KG1 (cell line): ENCODE measurements around the gene BCAT1.

ENCODE experiments used
- DNase-seq: peaks from one replicate; lab custom pipeline; 2025; lab: John Stamatoyannopoulos, UW

BCAT1 gene

DNA sequence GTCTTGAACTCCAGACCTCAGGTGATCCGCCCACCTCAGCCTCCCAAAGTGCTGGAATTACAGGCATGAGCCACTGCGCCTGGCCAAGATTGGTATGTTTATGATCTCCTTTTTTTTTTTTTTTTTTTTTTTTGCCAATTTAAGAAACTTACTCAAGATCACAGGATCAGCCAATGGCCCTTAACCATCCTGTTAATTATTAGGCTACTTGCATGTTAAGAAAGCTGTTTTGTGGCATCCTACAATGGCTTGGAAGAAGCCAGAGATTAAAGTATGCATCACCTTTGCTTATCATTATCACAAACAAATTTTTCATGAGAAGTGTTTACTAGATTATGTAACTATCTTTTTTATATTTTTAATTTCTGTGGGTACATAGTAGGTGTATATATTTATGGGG, 140.2 kb downstream of the BCAT1 start:
- no peak for DNase-seq

DNA sequence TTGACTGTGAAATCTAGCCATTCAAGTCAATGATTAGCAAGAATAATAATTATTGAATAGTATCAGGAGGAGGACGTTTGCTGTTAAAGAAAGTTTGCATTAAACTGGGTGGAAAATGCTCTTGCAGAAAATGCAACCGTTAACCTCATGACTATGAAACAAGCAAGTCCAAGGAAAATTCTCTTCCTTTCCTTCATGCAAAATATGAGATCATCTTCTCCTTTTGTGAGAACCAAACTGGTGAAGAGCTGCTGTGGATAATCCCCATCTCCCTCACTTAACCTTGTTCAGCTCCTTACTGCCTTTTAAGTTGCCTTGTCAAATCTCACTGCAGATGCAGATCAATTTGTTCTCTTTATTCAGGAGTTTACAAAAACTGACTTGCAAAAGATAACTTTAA, 142.5 kb downstream of the BCAT1 start:
- no peak for DNase-seq

DNA sequence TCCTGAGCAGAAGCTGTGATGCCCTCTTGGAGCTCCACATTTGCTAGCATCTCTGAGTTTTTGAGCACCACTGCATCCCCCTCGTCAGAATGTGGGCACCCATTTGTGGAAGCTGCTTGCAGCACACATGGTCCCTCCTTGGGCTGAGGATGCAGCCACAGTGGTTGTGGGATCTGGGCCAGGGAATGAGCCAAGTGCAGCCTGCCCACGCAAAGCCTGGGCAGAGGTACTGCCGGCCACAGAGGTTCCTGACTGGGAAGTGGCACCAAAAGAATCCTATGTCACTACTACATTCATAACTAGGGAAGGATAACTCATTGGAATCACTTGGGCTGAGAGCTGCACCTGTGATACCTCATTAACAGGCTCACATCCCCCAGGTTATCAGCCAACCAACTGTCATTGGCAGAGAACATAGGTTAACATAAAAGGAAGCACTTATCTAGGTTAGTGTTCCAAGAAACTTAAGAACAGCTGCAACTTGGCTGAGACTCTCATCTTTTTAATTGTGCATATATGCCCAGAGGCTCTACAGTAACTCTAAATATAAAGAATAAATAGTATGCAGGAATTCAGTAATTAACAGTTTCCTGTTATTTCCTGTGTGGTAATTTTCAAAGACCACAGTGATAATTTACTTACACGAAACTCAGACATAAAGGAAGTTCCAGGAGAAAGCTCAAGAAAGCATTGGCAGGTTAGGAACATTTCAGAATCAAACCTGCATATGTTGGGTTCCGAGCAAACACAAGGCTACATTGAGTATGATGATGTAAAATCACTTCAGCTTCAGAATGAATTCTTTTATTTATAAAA, 145.3 kb downstream of the BCAT1 start:
- DNase-seq, result no peak

DNA sequence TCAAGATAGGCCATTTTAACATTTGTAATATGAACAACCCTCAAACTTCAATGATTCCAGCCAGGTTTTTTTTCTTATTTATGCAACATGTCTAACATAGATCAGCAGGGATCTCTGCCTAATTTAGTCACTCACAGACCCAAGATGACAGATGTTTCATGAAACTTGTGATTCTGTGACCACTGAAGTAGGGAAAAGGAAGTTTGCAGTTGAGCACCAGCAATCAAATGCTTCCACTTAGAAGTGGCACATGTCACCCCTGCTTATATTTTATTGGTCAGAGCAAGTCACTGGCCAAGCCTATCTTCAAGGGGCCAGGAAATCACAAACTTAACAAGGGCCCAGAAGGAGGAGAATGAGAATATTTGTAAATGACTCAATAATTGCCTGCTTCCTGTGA, 150.6 kb downstream of the BCAT1 start:
- DNase-seq, result no peak

DNA sequence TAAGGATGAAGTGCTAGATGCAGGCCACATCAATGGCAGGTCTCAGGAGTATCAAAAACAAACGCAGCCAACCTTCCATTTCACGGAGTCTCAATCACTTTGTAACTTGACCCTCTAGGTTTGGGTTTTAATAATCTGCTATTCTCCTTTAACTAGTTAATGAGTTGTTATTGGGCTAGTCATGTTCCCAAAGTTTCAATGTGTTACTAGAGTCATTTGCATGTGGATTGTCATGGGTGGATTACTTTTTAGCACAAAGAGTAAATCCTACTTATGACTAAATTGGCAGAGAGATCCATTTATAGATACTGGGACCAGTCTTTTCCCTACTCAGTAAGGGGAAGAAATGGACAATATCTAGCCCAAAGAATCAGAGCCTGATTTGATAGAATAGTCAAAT, 151.0 kb downstream of the BCAT1 start:
- DNase-seq, result no peak

DNA sequence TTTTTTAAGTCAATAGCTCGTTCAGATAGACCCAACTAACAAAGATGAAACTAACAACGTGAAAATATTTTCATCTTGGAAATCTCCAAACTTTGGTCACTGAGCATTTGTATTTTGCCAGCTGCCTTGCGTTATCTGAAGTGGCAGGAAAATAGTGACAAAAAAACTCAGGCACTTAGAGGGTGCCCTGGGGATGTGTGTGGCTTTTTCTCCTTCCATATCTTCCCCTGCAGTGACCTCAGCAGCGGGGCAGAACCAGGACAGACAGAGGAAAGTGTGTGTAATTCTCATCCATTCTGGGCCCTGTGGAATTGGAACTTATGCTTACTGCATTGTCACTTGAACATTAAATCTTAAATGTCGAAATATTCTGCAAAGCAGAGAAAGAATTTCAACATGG, 152.0 kb downstream of the BCAT1 start:
- no peak for DNase-seq

DNA sequence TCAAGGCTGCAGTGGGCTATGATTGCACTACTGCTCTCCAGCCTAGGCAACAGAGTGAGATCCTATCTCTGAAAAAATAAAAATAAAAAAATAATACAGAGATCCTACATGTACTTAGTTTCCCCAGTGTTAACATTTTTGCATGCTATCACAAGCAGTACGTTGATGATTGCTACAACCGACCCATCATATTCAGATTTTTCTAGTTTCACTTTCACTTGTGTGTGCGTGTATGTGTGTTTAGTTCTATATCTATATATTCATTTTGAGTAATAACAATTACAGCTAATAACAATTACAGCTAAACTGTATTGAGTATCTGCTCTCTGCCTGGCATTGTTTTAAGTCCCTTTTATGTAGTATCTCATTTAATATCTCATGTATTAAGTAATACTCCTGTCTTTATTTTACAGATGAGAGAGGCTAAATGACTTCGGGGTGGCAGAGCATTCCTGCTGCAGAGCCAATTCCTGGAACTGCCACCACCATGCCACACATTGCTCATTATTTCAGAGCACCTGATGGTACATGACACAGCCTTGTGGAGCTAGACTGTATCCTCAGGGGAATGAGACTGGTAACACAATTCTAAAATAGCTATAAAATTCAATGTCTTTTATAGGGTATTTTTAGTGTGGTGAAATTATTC, 153.1 kb downstream of the BCAT1 start:
- DNase-seq, result no peak

DNA sequence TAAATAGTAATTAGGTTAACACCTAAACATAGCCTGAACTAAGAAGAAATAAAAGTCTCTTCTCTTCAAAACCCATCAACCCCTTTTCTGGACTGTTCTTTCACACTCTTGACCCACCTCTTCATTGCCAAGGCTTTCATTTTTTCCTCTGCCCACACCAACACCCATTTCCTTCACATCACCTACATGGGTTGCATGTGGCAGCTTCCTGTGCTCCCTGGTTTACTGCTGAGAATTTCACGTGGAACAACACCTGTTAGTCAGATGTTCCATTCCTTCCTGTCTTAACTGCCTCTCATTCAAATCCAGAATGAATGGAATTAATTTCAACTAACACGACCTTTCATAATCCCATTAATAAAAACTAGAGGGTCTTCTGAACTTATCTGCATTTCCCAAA, 157.3 kb downstream of the BCAT1 start:
- DNase-seq, result no peak

DNA sequence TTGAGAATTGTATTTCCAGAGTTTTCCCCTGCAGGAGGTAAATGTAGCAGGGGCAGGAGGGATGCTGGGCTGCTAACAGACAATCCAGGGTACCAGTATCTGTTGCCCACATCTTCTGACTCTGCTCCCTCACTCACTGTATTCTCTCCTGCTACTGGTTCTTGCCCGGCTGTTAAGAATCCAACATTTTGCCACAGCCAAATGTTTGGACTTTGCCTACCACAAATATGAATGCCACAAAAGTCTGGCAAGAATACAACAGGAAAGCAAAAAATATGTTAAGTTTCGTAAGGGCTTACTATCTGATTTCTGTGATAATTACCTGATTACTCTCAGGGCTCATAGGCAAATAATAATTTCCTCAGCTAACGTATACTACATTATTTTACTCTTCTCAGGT, 160.0 kb downstream of the BCAT1 start:
- DNase-seq, result no peak

DNA sequence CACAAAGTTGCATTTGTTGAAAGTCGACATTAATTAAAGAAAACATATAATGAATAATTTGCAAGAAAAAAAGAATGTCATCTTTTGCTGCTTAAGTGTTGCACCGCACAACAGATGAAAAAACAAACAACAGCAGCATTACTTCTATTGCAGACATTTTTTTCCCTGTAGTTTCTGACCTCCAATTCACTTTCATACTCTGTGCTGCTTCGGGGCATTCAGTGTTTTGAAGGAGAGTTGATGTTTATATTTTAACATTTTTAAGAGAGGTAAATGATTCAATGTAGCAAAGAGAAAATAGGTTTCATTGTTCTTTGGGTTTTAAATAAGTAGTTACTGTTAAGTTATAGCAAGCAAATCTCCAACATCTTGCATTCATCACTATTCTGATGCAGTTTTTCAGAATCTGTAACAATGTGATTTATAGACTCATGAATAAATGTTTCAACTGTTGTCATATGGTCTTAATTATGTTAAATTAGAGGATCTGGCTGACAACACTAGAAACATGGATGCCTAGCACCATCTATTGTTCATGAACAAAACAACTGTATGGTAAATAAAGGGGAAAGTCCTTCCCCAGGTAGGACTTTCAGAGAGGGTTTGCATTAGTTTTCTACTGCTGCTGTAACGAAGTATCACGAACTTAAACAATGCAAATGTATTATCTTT, 168.1 kb downstream of the BCAT1 start:
- DNase-seq, result no peak

DNA sequence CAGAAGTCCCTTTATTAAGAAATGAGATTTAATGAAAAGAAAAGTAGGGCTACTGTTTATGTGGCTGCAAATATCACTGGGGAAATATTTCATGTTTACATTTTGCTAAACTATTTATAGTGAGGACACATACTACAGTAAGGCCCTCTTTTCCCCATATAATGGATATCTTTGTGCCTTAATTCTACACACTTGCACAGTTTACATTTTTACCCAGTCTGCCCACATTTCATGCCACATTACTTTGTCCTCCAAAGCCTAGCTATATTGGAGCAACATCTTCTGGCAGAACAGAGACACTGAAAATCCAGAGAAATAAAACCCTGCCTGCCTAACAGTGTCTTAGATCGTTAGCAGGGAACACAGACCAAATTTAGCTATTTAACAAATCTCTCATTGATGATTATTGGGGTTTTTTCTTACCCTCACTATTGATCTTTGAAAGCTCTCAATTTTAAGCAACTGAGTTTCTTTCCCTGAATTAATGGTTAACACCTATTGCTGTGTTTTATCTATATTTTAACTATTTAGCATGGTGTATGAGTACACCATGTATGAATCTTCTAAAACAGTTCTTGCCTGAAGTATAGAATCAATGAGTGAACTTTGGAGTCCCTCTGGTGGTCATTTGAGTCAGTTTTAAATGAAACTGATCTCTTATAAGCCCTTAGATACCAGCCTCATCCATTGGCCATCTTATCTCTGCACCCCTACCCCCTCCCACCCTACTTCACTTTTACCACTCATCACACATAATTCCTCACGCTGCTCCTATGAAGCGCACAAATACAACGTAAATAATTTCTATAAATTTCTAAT, 170.2 kb downstream of the BCAT1 start:
- no peak for DNase-seq

DNA sequence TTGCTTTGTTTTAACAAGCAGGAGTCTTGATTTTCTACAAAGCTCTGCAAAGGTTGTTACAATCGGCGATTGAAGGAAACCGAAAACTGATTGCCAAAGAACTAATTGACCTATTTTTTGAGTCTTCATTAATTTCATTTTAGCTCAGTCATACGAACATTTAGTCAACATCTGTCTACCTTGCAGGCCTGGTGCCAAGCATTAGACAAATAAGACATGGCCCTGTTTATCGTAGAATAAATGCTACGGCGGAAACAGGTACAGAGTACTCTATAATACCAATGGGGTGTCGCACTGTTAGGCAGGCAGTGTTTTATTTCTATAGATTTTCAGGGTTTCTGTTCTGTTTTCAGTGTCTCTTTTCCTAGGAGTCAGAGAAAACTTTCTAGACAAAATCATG, 171.5 kb downstream of the BCAT1 start:
- no peak for DNase-seq

DNA sequence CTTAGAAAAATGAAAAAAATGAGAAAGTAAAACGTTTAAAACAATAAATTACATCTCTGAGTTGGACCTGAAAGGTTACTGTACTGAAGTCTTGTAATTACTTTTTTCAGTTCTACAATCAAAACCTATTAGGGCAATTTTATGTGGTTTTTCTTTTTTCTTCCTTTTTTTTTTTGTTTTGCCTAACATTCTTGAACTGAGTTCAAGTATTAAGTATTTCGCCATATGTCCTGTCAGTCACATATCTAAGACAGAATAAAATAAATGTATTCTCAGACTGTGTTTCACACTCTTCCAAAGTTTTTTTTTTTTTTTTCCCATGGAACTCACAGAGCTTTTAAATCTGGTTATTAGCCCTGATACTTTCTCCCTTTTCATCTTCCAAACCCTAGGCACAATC, 172.0 kb downstream of the BCAT1 start:
- no peak for DNase-seq

DNA sequence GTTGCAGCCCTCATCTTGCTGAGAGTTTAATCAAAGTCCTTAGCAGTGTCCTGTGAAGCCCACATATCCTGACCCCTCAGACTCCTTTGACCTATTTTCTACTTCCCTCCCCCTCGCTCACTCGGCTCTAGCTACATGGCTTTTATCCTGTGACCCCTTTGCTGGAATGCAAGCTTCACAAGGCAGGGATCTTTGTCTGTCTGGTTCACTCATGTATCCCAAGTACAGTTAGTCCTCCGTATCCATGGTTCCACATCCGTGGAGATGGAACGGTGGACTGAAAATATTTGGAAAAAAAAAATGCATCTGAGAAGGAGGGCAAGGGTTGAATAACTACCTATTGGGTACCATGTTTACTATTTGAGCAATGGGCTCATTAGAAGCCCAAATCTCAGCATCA, 173.8 kb downstream of the BCAT1 start:
- DNase-seq, result no peak

DNA sequence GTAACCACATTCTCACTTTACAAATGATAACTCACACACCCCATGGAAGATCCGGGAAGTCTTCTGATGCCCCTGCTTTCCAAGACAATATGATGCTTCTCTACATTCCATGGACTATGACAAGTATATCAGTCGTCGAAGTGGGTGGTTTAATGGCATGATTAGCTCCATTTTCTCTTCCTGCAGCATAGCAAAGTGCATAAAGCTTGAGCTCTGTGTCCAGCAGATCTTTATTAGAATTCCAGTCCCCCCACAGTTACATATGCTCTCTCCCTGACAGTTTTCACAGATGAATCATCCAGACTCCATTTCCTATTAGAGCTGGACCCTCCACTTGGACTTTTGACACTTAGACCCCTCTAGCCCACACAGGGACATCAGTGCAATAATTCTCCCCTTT, 174.9 kb downstream of the BCAT1 start:
- DNase-seq, result no peak

DNA sequence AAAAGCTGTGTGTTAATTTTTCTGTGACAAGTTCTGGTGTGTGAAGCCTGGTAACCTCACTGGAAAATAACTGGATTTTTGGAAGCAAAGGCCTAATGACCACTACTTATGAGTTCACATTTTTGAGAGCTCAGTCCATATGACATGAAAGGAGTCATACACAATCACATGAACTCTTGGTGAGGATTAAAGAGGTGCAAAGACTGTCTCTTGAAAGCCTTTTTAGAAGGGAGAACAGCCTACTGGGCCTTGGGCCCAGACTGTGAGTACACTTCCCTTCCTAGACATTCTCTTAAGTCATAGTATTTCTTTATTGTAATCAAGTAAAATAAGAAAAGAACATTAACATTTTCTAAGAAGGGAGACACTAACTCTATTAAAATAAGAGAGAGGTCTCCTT, 176.1 kb downstream of the BCAT1 start:
- no peak for DNase-seq

DNA sequence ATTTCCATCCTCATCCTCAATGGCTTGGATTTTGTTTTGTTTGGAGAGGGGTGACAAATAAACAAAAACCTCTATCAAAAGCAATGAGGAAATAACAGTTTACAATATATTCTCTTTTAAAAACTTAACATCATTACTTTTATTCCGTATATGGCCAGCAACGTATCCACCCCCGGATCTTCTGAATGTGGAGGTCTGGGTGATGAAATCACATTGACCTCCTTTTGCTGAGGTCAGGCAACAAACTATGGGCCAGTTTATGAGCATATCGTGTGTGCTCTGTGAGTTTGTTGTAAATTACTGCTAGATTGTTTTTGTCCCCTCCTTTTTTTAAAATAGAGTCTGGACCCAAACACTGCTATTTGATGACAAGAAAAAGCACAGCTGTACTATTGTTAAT, 178.1 kb downstream of the BCAT1 start:
- no peak for DNase-seq

DNA sequence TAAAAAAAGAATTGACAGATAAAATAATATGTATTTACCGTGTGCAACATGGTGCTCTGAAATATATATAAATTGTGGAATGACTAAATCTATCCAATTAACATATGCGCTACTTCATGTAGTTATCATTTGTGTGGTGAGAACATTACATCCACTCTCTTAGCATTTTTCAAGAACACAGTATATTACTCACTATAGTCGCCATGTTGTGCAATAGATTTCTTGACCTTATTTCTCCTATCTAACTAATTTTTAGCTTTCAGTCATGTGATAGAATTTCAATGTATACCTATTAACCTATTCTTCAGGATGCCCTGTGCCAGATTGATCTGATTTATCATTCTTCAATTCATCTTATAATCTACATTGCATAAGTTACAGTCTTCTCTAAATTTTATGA, 178.6 kb downstream of the BCAT1 start:
- DNase-seq, result no peak

DNA sequence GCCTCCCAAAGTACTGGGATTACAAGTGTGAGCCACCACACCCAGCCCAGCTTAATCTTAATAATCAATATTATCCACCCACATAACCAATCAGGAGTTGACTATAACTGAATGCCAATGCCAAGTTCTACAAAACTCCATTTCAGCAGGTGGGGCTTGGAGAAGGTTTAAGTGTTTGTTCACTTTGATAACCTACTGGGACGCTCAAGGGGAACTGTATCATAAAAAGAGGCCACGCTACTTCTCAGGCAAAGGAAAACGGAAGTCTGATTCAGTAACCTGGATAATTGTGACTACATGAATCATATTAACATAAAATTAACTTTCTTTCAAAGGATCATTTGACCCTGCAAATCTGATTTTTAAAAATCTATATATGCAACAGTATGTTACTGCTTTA, 179.2 kb downstream of the BCAT1 start:
- DNase-seq, result no peak

DNA sequence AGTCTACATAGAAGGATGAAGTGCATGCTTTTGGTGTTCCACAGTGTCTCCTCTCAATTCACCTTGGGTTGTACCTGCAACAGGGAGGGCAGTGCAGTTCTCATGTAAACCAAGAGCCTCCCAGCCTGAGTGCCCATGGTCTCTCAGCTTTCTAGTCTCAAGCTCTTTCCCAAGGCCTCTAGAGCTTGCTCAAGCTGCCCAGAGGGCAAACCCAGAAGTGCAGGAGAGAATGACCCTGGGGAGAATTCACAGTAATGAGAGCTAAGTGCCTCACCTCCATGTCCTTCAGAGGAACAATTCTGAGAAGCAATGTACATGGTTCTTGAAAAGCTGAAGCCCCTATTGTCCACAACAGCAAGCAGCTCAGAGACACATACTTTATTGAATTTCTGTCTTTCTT, 180.5 kb downstream of the BCAT1 start:
- no peak for DNase-seq

DNA sequence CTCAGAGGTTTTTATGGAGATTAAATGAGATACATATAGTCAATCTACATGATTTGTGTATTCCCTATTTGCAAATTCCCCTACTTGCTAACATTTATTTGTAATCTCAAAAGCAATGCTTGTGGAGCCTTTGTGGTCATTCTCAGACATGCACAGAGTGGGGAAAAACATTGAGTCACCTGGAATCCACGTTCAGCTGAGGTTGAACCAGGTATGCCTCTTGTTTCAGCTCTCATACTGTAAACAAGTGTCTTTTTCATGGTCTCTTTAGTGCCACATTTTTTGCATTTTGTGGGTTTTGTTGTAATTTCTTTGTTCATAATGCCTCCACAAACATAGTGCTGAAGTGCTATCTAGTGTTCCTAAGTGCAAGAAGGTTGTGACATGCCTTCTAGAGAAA, 181.9 kb downstream of the BCAT1 start:
- DNase-seq, result no peak

DNA sequence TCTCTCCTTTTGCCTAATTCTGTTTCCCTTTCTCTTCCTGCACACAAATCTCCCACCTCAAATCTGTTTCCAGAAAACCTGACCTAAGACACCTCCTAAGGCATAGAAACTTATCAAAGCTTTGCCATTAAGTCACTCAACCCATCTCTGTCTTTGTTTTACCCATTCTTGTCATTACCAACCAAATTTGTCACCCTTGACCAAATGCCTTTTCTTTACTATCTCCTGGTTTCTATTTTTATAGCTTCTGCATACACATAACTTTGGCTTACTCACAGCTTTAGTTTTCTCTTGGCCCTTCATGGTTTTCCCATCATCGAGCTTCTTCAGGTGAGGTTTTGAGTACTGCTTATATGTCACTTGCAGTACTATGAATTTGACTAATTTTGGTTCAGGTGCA, 184.2 kb downstream of the BCAT1 start:
- DNase-seq, result no peak
